HEK293 (cell line): Measurements from ENCODE around the gene RB1.

Source experiments
- CTCF ChIP-seq: fragments of 450-650 bp; formaldehyde crosslinking; IDR thresholded peaks from 2 replicates; pipeline ENCODE4 v1.5.1; 2016; ENCODE audit warnings: missing biosample characterization, missing genetic modification characterization
- KLF17 ChIP-seq: fragments of 450-650 bp; formaldehyde crosslinking; IDR thresholded peaks from 2 replicates; pipeline ENCODE4 v1.5.1; 2016; ENCODE audit warnings: missing biosample characterization, missing genetic modification characterization
- KLF9 ChIP-seq: fragments of 450-650 bp; formaldehyde crosslinking; IDR thresholded peaks from 2 replicates; pipeline ENCODE4 v1.5.1; 2016; ENCODE audit warnings: missing biosample characterization, missing genetic modification characterization, low read depth
- REST ChIP-seq: fragments of 450-650 bp; formaldehyde crosslinking; IDR thresholded peaks from 2 replicates; pipeline ENCODE4 v1.5.1; 2016; ENCODE audit warnings: missing biosample characterization, missing genetic modification characterization
- SALL2 ChIP-seq: fragments of 450-650 bp; formaldehyde crosslinking; IDR thresholded peaks from 2 replicates; pipeline ENCODE4 v1.5.0; 2017; ENCODE audit warnings: missing biosample characterization, mild to moderate bottlenecking, missing genetic modification characterization, borderline replicate concordance
- TSHZ1 ChIP-seq: fragments of 450-650 bp; formaldehyde crosslinking; IDR thresholded peaks from 2 replicates; pipeline ENCODE4 v1.5.1; 2016; ENCODE audit warnings: missing biosample characterization, missing genetic modification characterization, borderline replicate concordance
- YY1 ChIP-seq: fragments of 450-650 bp; formaldehyde crosslinking; IDR thresholded peaks from 2 replicates; pipeline ENCODE4 v1.5.1; 2018; ENCODE audit warnings: missing biosample characterization, missing genetic modification characterization
- ZBTB20 ChIP-seq: fragments of 450-650 bp; formaldehyde crosslinking; IDR thresholded peaks from 2 replicates; pipeline ENCODE4 v1.5.1; 2016; ENCODE audit warnings: missing biosample characterization, missing genetic modification characterization
- ZBTB7A ChIP-seq: fragments of 450-650 bp; formaldehyde crosslinking; IDR thresholded peaks from 2 replicates; pipeline ENCODE4 v1.5.1; 2016; ENCODE audit warnings: low read depth, missing biosample characterization, missing genetic modification characterization
- ZNF274 ChIP-seq, 2 experiments: fragments of 200-500 bp in 1 of 2; fragments of 450-650 bp in 1 of 2; sonication (Bioruptor generic) in 1 of 2; formaldehyde crosslinking in 1 of 2; IDR thresholded peaks; 2 replicates each; pipeline versions ENCODE4 v1.5.1 to v1.6.1; 2014 to 2016; ENCODE audit warnings: borderline replicate concordance in 1 of 2, inconsistent platforms in 1 of 2, low read length in 1 of 2, missing biosample characterization in 1 of 2, missing genetic modification characterization in 1 of 2
- ZNF350 ChIP-seq: fragments of 450-650 bp; formaldehyde crosslinking; IDR thresholded peaks from 2 replicates; pipeline ENCODE4 v1.5.0; 2017; ENCODE audit warnings: missing biosample characterization, mild to moderate bottlenecking, missing genetic modification characterization
- ZNF558 ChIP-seq: fragments of 450-650 bp; formaldehyde crosslinking; IDR thresholded peaks from 2 replicates; pipeline ENCODE4 v1.5.1; 2016; ENCODE audit warnings: missing biosample characterization, missing genetic modification characterization
- ZNF561 ChIP-seq: fragments of 450-650 bp; IDR thresholded peaks from 2 replicates; pipeline ENCODE4 v1.5.1; 2018; ENCODE audit warnings: missing biosample characterization, missing genetic modification characterization, borderline replicate concordance

- TF ChIP-seq ZNF561 (tag by site-specific recombination): no peak
- TF ChIP-seq SALL2 (tag by site-specific recombination): no peak
- no peak for TF ChIP-seq ZNF350
- no peak for TF ChIP-seq ZNF274 (IDR thresholded peaks at IDR 0.05; ENCODE audit: low read length)
- TF ChIP-seq ZNF274 (tag by site-specific recombination; IDR thresholded peaks at IDR 0.05; ENCODE audit: borderline replicate concordance): no peak
- TF ChIP-seq KLF9 (tag by site-specific recombination): no peak
- no peak for TF ChIP-seq ZBTB20 (tag by site-specific recombination)
- no peak for TF ChIP-seq TSHZ1 (tag by site-specific recombination)
- no peak for TF ChIP-seq ZBTB7A (tag by site-specific recombination)
- no peak for TF ChIP-seq CTCF (tag by site-specific recombination)
- no peak for TF ChIP-seq YY1
- no peak for TF ChIP-seq REST
- no peak for TF ChIP-seq KLF17 (tag by site-specific recombination)
- no peak for TF ChIP-seq ZNF558 (tag by site-specific recombination)
Measured at GRCh38 chr13:48400850-48401291, 97.3 kb downstream of the RB1 start.
